Astrocyte (in vitro differentiated cells and primary cell): Measurements from ENCODE around the gene KCNQ1OT1.

Experiments
- EZH2 ChIP-seq: IDR thresholded peaks from 2 replicates; pipeline ENCODE4 v1.6.1; 2012; ENCODE audit warnings: mild to moderate bottlenecking, low read length, inconsistent platforms; ENCODE audit not compliant: insufficient read depth
- TF ChIP-seq, protein P1 (sequence below): IDR thresholded peaks from 2 replicates; pipeline ENCODE4 v1.5.1; 2011; ENCODE audit warnings: low read depth, mild to moderate bottlenecking, inconsistent platforms, low read length, moderate library complexity; ENCODE audit not compliant: insufficient read depth

DNA sequence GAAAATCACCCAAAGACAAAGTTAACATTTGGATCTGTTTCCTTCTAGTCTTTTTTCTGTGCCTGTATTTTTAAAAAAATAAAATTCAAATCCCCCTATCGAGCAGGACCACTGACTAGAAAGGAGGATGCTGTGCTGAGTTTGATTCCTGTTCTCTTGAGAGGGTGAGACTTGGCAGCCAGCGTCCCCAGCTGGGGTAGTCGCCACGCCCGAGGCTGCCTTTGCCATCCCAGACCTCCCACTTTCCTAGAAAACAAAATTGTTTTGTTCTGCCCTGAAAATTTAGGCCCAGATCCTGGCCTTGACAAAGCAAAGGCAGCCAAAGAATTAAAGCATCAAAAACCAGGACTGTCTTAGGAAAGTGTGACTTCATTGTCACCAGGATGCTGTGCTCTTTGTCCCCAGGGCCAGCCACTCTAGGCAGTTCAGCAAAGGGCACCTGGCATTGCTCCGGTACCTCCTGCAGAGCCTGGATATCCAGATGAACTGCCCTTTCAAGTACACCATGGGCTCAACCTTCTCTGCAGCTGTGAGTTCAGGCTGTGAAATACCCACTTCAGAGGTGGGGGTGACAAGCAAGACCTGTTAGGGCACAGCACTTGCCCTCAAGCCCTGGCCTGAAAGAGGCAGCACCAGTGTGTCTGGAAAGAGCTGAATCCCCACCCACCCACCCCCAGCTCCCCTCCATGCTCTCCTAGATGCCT, 44.6 kb downstream of the KCNQ1OT1 start:
- TF ChIP-seq, protein P1, sequence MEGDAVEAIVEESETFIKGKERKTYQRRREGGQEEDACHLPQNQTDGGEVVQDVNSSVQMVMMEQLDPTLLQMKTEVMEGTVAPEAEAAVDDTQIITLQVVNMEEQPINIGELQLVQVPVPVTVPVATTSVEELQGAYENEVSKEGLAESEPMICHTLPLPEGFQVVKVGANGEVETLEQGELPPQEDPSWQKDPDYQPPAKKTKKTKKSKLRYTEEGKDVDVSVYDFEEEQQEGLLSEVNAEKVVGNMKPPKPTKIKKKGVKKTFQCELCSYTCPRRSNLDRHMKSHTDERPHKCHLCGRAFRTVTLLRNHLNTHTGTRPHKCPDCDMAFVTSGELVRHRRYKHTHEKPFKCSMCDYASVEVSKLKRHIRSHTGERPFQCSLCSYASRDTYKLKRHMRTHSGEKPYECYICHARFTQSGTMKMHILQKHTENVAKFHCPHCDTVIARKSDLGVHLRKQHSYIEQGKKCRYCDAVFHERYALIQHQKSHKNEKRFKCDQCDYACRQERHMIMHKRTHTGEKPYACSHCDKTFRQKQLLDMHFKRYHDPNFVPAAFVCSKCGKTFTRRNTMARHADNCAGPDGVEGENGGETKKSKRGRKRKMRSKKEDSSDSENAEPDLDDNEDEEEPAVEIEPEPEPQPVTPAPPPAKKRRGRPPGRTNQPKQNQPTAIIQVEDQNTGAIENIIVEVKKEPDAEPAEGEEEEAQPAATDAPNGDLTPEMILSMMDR, result no peak
- no peak for TF ChIP-seq EZH2
